Measurements from ENCODE around the gene TMEM185A.
"Not testable (repeated sequence)": the region's sequence is repeated elsewhere in the genome, so short reads cannot be mapped to it uniquely, and the experiment has no call there.

TMEM185A gene

DNA sequence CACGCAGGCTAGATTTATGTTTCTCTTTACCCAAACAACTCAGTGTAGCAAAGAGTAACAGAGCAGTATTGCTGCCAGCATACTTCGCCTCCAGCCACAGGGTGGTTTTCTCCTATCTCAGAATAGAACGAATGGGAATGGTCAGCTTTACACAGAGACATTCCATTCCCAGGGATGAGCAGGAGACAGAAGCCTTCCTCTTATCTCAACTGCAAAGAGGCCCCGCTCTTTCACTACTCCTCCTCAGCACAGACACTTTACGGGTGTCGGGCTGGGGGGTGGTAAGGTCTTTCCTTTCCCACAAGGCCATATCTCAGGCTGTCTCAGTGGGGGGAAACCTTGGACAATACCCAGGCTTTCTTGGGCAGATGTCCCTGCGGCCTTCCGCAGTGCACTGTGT lies 4.8 kb downstream of the TMEM185A start:
- DNase-seq (ENCODE audit: low read depth in 2 of 2) = not testable (repeated sequence)

DNA sequence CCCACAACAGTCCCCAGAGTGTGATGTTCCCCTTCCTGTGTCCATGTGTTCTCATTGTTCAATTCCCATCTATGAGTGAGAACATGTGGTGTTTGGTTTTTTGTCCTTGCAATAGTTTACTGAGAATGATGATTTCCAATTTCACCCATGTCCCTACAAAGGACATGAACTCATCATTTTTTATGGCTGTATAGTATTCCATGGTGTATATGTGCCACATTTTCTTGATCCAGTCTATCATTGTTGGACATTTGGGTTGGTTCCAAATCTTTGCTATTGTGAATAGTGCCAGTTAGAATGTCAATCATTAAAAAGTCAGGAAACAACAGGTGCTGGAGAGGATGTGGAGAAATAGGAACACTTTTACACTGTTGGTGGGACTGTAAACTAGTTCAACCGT lies 11.9 kb downstream of the TMEM185A start:
- DNase-seq (ENCODE audit: low read depth in 2 of 2) = not testable (repeated sequence)

DNA sequence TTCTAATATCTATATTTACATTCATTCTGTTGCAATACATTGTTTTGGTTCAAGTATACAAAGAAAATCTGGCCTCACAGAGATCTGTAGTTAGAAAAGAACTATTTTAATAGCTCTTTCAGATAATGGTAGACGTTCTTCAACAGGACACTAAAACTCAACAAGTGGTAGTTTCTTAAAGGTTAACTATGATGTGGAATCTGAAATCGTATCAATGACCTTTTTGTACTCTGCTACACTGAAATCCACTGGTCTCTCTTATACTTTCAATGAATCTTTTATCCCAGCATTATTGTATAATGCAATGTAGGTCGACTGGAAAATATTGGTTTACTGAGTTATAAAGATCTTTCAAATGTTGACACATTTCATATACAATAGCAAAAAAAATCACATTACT lies 12.7 kb downstream of the TMEM185A start:
- DNase-seq (ENCODE audit: low read depth in 2 of 2) = no peak

DNA sequence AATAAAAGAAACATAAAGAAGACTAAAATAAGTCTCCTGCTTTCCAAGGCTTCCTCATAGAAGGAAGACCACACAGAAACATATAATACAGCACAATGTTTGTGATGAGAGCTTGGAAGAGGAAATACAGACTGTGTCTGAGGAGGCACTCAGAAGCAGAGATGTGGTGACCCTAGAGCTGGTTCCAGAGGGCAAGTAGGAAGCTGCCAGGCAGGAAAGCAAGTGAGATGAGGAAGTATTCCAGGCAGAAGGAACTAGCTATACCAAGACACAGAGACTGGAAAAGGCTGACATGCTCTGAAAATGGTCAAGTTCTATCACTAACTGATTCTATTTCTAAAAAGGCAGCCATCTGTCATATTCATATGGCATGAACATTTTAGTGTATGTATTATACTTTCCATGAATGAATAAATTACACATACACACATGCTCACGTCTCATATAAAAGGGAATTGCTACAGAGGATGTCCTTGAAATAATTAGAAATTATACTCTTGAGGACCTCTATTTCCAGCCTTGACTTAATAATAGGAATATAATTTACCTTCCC lies 19.9 kb downstream of the TMEM185A start:
- no peak for DNase-seq (ENCODE audit: low read depth in 2 of 2)

DNA sequence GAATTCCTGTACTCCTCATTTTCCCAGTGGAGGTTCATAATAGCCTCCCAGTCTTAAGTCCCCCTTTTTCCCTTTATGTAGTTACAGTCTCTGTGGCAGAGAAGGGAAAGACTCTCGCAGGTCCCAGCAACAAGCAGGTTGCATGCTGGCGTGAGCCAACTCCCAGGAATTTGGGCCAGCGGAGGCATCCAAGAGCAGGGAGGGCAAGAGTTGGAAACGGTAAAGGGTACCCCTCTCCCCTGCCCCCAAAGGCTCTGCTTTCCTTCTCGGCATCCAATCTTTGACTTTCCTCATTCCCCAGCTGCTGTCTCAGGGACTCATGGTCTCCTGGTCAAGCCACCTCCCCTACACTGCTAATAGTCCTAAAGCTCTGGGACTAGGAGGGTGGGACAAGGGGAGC lies 21.1 kb downstream of the TMEM185A start:
- no peak for DNase-seq (ENCODE audit: low read depth in 2 of 2)

DNA sequence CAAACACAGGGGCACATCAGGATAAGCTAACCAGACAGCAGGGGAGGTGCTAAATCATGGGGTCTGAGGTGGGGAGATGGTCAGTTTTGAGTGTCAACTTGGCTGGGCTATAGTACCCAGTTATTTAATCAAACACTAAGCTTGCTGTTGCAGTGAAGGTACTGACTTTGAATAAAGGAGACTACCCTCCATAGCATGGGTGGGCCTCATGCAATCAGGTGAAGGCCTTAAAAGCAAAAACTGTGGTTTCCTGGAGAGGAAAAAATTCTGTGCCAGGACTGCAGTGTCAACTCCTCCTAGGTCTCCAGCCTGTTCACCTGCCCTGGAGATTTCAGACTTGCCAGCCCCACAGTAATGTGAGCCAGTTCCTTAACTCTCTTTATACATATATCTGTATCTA lies 23.9 kb downstream of the TMEM185A start:
- no peak for DNase-seq (ENCODE audit: low read depth in 2 of 2)

DNA sequence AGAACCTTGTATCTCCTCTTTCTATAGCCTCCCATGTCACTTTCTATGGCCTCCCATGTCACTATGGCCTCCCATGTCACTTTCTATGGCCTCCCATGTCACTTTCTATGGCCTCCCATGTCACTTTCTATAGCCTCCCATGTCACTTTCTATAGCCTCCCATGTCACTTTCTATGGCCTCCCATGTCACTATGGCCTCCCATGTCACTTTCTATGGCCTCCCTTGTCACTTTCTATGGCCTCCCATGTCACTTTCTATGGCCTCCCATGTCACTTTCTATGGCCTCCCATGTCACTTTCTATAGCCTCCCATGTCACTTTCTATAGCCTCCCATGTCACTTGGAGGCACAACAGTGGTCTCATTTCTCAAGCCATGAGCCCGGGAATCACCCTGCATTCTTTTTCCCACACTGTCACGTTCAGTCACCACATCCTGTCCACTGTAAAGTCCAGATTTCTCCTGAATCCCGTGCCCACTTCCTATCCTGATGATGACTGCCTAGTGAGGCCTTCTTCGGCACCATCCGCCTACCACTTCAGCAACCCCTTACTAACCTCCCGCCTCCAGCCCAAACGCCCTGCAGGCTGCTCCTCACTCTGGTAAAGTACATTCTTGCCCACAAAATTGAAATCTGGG lies 26.2 kb downstream of the TMEM185A start:
- not testable (repeated sequence) for DNase-seq (ENCODE audit: low read depth in 2 of 2)

DNA sequence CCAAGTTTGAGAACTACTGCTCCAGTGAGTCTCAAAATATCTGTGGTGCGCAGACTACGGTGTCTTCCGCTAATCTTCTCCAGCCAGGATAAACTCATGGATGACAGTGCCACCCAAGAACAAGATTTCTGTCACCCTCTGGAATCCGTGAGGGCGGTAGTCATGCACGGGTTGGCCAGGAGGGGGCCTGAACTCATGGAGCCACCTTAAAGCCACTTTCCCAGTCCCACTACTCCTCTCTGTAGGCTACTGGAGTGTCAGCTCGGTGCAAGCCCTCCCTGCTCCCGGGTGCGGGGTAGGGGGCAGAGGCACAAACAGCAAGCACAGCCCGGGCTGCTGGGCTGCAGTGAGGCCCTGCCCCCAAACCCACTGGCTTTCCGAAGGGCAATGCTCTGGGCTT lies 33.0 kb downstream of the TMEM185A start:
- not testable (repeated sequence) for DNase-seq (ENCODE audit: low read depth in 2 of 2)

DNA sequence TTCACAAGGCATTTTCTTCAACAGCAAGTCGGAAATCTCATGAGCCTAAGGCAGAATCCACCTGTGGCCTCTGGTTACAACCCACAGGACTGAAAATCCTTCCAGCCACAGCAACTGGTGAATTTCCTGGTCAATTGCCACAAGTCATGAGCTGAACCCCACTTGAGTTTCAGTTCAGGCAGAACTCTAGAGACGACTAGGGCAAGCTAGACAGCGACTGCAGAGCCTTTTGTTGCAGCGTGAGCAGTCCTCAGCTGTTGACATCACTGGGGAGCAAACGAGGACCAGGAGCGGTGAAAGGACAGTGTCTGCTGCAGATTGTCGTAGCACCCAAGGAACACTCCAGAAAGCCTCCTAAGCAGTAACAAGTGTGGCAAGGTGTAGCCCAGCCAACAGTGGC lies 35.6 kb downstream of the TMEM185A start:
- not testable (repeated sequence) for DNase-seq (ENCODE audit: low read depth in 2 of 2)

DNA sequence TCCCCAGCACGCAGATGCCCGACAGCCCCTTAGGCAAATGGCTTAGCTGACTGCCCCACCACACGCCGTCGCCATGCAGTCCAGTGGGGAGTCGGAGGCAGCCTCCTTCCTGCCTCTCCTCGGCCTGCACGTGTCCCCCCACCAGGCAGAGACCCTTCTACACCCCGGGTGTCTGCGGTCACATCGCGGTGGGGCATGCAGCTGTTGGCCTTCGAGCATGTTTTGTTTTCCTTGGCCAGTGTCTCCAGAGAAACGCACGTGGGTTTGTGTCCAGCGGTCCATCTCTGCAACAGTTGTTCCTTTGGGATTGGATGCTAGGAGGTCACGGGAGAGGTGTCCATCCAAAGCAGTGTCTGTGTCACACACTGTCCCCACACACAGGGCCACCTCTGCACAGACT lies 36.4 kb downstream of the TMEM185A start, which contains the start of gene HSFX2:
TSS of gene HSFX2 (minus strand) at position 101 of the 400 bp plus-strand sequence. CDS start 614 bp downstream, outside the sequence.
- DNase-seq (ENCODE audit: low read depth in 2 of 2) = not testable (repeated sequence)

DNA sequence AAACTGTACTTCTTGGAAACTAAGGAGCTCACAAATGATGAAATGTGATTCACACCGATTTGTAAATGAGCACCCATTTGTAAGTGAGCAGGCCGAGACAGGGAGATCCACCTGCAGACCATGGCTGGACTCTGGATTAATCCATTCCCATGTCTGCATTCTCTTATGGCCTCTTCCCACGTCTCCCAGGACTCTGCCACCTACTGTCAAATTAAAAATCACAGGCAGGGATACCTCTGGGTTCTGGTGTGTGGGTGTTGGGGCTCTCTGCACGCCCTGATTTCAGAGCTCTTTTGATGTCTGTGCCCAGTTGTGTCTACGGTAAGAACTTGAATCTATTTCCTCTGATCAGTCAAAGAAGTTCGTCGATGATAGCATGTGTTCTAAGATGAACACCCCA lies 40.6 kb downstream of the TMEM185A start:
- DNase-seq (ENCODE audit: low read depth in 2 of 2) = not testable (repeated sequence)

DNA sequence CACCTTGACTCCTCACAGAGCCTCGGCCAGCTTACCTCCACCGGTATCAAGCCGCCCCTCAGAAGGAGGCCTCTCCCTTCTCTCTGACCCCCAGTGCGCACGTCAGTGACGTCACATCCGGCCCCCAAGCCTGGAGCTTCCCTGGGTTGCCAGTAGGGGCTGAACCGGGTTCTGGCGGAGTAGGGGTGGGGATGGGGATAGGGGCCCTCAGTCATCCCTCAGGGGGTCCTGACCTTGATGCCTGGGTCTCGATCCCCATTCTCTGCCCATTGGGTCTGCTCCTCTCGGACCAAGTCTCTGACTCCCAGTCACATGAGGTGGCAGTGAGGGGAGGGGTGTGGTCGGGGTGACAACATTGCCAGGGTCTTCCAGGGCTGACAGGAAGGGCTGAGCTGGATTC lies 44.2 kb downstream of the TMEM185A start, which contains the start of gene MAGEA9B:
TSS of gene MAGEA9B (minus strand) at position 101 of the 400 bp plus-strand sequence. CDS start 4,280 bp downstream, outside the sequence.
- DNase-seq (ENCODE audit: low read depth in 2 of 2) = not testable (repeated sequence)

DNA sequence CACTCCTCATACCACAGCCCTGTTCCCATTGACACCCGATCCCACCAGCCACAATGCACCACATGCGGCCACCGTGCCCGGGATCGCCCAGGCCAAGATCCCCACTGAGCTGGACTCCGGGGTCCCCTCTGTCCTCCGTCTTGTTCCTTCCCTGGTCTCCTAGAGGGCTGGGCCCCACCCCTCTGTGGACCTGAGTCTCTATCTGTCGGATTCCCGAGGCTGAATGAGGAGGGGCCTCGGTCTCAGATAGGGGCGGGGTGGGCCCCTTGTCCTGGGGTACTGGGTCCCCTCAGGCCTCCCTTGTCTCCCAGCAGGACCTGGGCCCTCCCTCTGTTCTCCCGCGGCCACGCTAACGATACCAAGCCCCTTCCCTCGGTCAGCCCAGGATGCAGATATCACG lies 46.0 kb downstream of the TMEM185A start:
- not testable (repeated sequence) for DNase-seq (ENCODE audit: low read depth in 2 of 2)

DNA sequence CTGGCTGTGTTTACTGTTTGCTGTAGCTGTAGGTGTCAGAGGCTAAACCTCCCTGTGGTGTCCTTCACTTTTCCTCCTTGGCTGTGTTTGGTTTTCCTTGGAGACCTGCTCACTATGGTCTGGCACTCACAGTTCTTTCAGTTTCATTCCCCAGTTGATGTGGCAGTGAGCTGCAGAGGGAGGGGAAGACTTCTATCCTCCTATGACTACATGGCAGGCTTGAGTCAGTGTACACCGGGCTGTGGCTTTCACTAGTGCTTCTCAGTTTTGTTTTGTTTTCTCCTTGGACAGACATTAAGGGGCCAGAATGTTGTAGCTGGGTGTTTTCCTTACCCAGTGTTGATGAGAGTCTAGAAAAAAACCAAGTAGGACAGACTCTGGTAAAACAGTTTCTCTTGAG lies 58.1 kb downstream of the TMEM185A start:
- not testable (repeated sequence) for DNase-seq (ENCODE audit: low read depth in 2 of 2)

DNA sequence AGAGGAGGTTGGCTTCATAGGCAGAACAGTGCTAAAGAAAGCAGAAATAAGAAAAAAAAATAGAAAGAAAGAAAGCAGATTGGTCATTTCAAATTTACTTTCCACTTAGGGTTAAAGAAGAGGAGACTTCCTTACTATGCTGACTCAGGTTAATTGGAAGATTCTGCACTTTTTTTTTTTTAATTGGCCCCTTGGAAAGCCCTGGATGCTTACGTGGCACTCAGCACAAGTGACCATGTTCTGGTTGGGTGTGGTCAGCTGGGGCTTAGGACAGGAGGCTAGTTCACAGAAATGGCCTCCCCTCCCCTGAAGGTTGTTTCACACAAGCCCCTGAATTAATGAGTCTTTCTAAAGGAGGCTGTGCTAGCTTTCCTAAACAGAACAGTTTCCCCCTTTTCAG lies 58.8 kb downstream of the TMEM185A start:
- no peak for DNase-seq (ENCODE audit: low read depth in 2 of 2)

DNA sequence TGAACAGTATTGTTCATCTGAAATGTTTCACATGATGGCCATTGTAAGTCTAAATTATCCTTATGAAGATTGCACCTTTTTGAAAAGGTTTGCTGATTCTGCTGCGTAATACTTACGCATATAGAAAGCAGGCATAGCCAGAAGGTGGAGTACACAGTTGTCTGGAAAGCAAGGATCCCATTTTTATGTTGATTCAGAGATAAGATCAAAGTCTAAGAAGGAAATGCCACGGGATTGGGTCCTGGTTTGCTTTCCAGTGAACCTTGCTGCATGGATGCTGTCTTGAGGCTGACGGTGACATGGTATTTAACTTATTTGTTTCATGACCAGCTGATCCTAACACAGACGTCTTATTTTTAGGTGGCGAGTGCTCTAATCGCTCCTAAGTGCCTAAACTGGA lies 59.8 kb downstream of the TMEM185A start:
- DNase-seq (ENCODE audit: low read depth in 2 of 2) = no peak

DNA sequence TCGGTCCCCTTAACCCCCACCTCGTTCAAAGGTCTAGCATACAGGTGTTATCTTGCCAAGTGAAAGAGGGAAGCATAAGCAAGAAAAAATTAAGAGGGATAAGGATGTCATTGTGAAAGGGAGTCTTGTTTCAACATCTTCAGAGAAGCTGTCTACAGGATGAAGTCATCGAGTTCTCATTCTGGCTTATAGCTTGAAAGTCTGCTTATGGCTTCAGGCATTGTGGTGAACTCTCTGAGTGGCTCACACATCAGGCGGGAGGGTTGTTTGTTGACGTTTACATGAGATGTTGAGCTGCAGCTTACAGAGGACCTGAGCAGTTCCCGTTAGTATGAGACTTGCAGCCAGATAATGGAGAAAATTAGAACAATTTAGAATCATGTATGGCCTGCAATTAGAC lies 60.9 kb downstream of the TMEM185A start:
- DNase-seq (ENCODE audit: low read depth in 2 of 2) = no peak

DNA sequence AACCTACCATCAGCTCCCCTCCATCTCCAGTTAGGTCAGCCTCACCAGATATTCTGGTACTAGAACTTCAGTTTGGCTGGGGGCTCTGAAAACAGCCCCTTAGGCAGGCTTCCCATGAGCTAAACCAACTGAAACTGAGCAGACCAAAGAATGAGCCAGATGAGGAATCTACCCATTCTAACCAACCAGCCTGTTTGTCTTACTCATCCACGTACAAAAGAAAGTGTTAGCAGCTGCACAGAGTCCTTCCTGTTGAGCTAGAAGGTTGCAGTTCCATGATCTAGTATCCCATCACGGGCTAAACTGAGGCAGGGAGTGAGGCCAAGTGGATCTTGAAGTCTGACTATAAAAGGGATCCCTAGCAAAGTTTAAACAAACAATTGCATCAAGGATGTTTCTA lies 61.8 kb downstream of the TMEM185A start:
- DNase-seq (ENCODE audit: low read depth in 2 of 2) = no peak

DNA sequence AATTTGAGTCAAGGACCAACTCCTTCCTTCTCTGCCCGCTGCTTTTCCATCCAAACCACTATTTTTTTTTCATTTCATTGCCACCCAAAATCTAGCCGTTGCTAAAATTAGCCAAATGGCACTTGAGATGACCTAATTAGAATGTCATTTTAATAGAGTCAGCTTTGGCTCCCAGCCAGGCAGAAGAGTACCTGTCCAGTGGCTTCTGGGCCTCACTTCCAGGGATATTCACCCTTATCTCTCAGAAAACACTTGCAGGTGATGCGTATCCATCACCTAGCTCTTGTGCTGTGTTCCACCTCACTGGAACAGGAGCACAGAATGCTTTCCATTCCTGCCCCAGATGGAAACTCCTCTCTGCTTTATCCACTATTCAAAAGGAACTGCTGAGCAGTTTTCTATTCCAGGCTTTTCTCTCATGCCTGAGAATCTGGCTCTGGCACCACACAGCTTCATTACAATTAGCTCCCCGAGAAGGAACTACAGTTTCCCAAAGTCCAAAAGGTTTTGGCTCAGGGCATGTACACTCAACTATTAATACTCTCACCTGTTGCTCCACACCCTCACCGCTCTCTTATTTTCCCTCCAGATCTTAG lies 62.8 kb downstream of the TMEM185A start:
- DNase-seq (ENCODE audit: low read depth in 2 of 2) = no peak

DNA sequence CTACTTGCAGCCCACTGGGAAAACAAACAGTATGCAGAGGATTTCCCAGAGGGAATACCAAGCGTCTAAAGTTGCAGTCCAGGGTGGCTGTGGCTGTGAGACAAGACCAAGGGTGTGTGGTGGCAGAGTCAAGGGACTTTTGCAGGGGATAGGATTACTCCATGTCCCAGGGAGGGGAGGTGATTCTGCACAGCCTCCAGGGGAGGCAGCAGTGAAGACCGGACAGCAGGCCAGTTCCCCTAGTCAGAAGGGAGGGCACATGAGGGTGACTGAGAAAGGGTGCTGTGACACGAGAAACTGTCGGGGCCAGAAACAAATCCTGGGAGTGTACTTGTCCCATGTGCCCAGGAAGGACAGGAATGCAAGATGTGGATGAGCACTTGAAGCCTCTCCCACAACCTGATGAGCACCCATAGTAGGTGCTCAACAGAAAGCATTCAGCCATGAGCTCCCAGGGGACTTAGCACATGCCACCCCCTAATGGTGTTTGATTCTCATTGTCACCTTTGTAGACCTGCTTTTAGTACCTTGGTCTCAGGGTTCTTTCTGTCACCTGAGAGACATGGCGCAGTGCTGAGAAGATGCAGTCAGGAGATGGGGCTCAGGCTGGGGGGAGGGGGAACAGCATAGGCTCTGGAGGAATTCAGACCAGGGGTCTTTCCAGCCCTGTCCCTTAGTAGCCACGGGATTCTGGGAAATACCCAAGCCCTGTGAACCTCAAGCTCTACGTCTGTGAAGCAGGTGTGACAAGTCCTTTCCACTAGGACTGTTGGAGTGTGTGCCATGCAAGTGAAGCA lies 63.8 kb downstream of the TMEM185A start:
- DNase-seq (ENCODE audit: low read depth in 2 of 2) = no peak

DNA sequence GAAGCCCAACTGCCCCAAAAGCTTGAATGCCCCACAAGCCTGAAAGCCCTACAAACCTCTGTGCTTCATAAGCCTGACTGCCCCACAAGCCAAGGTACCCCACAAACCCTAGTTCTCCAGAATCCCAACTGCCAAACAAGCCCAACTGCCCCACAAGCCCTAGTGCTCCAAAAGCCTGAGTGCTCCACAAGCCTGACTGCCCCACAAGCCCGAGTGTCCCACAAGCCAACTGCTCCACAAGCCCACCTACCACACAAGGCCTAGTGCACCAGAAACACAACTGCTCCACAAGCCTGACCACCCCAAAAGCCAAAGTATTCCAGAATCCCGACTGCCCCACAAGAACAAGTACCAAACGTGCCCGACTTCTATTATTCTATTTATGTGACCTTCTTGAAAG lies 68.2 kb downstream of the TMEM185A start:
- no peak for DNase-seq (ENCODE audit: low read depth in 2 of 2)

DNA sequence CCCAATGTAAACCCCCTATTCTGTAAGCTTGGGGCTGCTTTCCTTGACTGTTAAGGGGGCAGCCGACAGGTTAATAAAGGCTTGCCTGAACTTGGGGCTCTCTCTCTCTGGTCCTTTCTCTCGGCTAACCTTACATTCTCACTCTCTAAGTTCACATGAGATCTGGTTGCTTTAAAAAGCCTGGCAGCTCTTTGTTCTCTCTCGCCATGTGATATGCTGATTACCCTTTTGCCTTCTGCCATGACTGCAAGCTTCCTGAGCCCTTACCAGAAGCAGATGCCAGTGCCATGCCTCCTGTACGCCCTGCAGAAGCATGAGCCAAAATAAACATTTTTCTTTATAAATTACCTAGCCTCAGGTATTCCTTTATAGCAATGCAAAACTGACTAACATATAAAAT lies 76.3 kb downstream of the TMEM185A start:
- not testable (repeated sequence) for DNase-seq (ENCODE audit: low read depth in 2 of 2)

DNA sequence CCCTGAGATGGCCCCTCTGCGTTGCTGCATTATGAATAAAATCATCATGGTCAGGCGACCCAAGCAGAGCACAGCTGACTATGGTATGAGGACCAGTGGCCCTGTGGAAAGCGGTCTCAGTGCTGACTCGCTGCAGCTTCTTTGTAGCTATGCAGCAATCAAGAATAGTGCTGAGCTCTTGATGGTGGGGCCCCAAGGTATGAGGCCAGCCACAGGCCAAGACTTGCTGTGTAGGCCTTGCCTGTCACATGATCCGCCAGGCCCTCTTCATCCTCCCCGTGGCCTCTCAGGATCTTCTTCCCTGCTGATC lies 79.7 kb downstream of the TMEM185A start:
- not testable (repeated sequence) for DNase-seq (ENCODE audit: low read depth in 2 of 2)

Measured in stimulated activated CD8-positive, alpha-beta memory T cell treated with anti-CD3 and anti-CD28 coated beads, Interleukin-15, amount 100 ng/mL, for 4 hours (primary cell).